ENCODE measurements around the gene RAP1GAP2. TPM values are rescaled to one million over a fixed set of nuclear protein-coding genes. Genes with fewer than 3 reads are reported as not detected.

RAP1GAP2 gene
- total RNA-seq, 3 donors from 2014 or later (not counting 1 experiment from before 2014, with no cell fraction given), result 274 to 418 (median 390) TPM

- H3K27me3 Mint-ChIP-seq (ENCODE audit: low read depth in 2 of 2), result no peaks in the 10 kb centered on the region
- no peaks in the 10 kb centered on the region for H3K9me3 Mint-ChIP-seq
- peak overlapping the region; percentile 7 for H3K4me3 Mint-ChIP-seq
- 95% methylated on average over 11 of the region's 11 CpGs for WGBS (ENCODE audit: insufficient coverage)
- H3K27ac Mint-ChIP-seq, result peak overlapping the region; percentile 72 to 88
- H3K27ac ChIP-seq (ENCODE audit: low read length), result no peak overlapping the region
- no peak for DNase-seq
- no peak overlapping the region for H3K4me3 ChIP-seq (ENCODE audit: low read length)
- H3K4me1 Mint-ChIP-seq, result peaks cover 59 to 61% of the 10 kb centered on the region in 2 donors
- peaks cover 16% of the 10 kb centered on the region for H3K36me3 ChIP-seq (ENCODE audit: control insufficient read depth, insufficient read depth, low read length)
- no peaks in the 10 kb centered on the region for H3K27me3 ChIP-seq (ENCODE audit: control insufficient read depth, insufficient read depth, low read length)
- no peaks in the 10 kb centered on the region for H3K36me3 Mint-ChIP-seq
- intact Hi-C loops (cut with micrococcal nuclease), result no loop called here
- H3K9me3 ChIP-seq (ENCODE audit: control insufficient read depth, insufficient read depth, low read length), result no peaks in the 10 kb centered on the region
- no peak for TF ChIP-seq CTCF (IDR thresholded peaks at IDR 0.05)
- no peak for ATAC-seq
- peaks cover 53% of the 10 kb centered on the region for H3K4me1 ChIP-seq (ENCODE audit: control insufficient read depth, insufficient read depth, low read length)
Measured at GRCh38 chr17:2860883-2861282, 64.6 kb downstream of the RAP1GAP2 start.

DNA sequence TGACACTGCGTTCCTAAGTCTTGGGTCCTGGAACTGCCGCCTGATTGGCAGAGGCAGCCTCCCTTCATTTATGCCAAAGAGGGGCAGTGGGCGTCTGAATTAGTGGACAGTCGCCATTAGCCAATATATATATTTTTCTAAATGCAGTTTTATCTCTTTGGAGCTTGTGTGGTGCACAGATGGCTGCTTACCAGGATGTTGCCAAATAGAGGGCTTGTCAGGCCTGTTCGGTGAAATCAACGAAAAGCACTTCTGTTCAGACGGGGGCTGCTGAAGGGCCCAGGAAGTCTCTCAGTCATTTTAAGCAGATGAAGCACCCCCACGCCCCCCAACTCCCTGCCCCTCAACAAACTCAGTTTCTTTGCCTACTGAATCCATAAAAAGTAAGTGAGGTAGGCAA is 66.0 kb downstream of the RAP1GAP2 start:
- H3K27me3 Mint-ChIP-seq (ENCODE audit: low read depth in 2 of 2), result no peaks in the 10 kb centered on the region
- no peaks in the 10 kb centered on the region for H3K27me3 ChIP-seq (ENCODE audit: control insufficient read depth, insufficient read depth, low read length)
- H3K36me3 ChIP-seq (ENCODE audit: control insufficient read depth, insufficient read depth, low read length), result peaks cover 17% of the 10 kb centered on the region
- H3K4me3 Mint-ChIP-seq, result no peak overlapping the region
- TF ChIP-seq CTCF (IDR thresholded peaks at IDR 0.05), result no peak
- WGBS (ENCODE audit: insufficient coverage), result 90% methylated on average over 5 of the region's 8 CpGs
- ATAC-seq (no peak), DNase-seq (no peak)
- H3K36me3 Mint-ChIP-seq, result no peaks in the 10 kb centered on the region
- no peaks in the 10 kb centered on the region for H3K9me3 ChIP-seq (ENCODE audit: control insufficient read depth, insufficient read depth, low read length)
- H3K9me3 Mint-ChIP-seq, result no peaks in the 10 kb centered on the region
- peaks cover 44% of the 10 kb centered on the region for H3K4me1 ChIP-seq (ENCODE audit: control insufficient read depth, insufficient read depth, low read length)
- no peak overlapping the region for H3K4me3 ChIP-seq (ENCODE audit: low read length)
- H3K27ac Mint-ChIP-seq, result peak overlapping the region; percentile 36 to 40
- no peak overlapping the region for H3K27ac ChIP-seq (ENCODE audit: low read length)
- intact Hi-C loops (cut with micrococcal nuclease), result no loop called here
- H3K4me1 Mint-ChIP-seq, result peaks cover 51 to 52% of the 10 kb centered on the region in 2 donors

DNA sequence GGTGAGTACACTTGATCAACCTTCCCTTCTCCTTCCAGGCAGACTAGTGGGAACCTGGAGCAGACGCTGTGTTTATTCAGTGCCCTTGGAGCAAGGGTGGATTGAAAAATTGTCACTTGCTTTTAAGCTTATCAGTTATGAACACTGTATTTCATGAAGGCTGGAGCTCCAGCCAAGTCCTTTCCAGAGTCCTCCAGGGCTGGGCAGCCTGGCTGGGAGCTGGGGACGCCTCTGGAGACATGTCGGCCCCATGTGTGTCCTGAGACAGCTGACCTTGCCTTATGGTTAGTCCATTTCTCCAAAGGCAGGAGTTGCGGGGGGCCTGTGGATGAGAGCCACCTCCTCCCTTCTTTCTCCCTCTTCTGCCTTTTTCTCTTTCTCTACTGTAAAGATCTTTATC is 67.0 kb downstream of the RAP1GAP2 start:
- Mint-ChIP-seq H3K36me3 (no peaks in the 10 kb centered on the region), H3K27me3 (ENCODE audit: low read depth in 2 of 2) (no peaks in the 10 kb centered on the region), H3K4me3 (no peak overlapping the region), H3K4me1 (peaks cover 47 to 48% of the 10 kb centered on the region in 2 donors), H3K27ac (peak overlapping the region; percentile 45 to 73), H3K9me3 (no peaks in the 10 kb centered on the region)
- peaks cover 40% of the 10 kb centered on the region for H3K4me1 ChIP-seq (ENCODE audit: control insufficient read depth, insufficient read depth, low read length)
- TF ChIP-seq CTCF (IDR thresholded peaks at IDR 0.05), result no peak
- no peak overlapping the region for H3K4me3 ChIP-seq (ENCODE audit: low read length)
- intact Hi-C loops (cut with micrococcal nuclease), result no loop called here
- no peaks in the 10 kb centered on the region for H3K9me3 ChIP-seq (ENCODE audit: control insufficient read depth, insufficient read depth, low read length)
- no peaks in the 10 kb centered on the region for H3K27me3 ChIP-seq (ENCODE audit: control insufficient read depth, insufficient read depth, low read length)
- peaks cover 20% of the 10 kb centered on the region for H3K36me3 ChIP-seq (ENCODE audit: control insufficient read depth, insufficient read depth, low read length)
- H3K27ac ChIP-seq (ENCODE audit: low read length), result no peak overlapping the region
- ATAC-seq (no peak), DNase-seq (no peak)
- 92% methylated on average over 4 of the region's 4 CpGs for WGBS (ENCODE audit: insufficient coverage)

GRCh38 chr17:2865228-2865627 is 69.0 kb downstream of the RAP1GAP2 start:
- Histone ChIP-seq H3K27me3 (ENCODE audit: control insufficient read depth, insufficient read depth, low read length) (no peaks in the 10 kb centered on the region), H3K27ac (ENCODE audit: low read length) (no peak overlapping the region), H3K9me3 (ENCODE audit: control insufficient read depth, insufficient read depth, low read length) (no peaks in the 10 kb centered on the region), H3K36me3 (ENCODE audit: control insufficient read depth, insufficient read depth, low read length) (peaks cover 24% of the 10 kb centered on the region), H3K4me3 (ENCODE audit: low read length) (no peak overlapping the region), H3K4me1 (ENCODE audit: control insufficient read depth, insufficient read depth, low read length) (peaks cover 39% of the 10 kb centered on the region)
- no peak for DNase-seq
- 93% methylated on average over 3 of the region's 3 CpGs for WGBS (ENCODE audit: insufficient coverage)
- Mint-ChIP-seq H3K27ac (peak overlapping the region; percentile 52 to 85), H3K4me1 (peaks cover 47 to 53% of the 10 kb centered on the region in 2 donors), H3K36me3 (no peaks in the 10 kb centered on the region), H3K9me3 (no peaks in the 10 kb centered on the region), H3K4me3 (no peak overlapping the region), H3K27me3 (ENCODE audit: low read depth in 2 of 2) (no peaks in the 10 kb centered on the region)
- ATAC-seq, result no peak
- intact Hi-C loops (cut with micrococcal nuclease), result no loop called here
- TF ChIP-seq CTCF (IDR thresholded peaks at IDR 0.05), result no peak

Measured in natural killer cell (primary cell).